ENCODE results near the gene LRRC18.

The LRRC18 gene

DNA sequence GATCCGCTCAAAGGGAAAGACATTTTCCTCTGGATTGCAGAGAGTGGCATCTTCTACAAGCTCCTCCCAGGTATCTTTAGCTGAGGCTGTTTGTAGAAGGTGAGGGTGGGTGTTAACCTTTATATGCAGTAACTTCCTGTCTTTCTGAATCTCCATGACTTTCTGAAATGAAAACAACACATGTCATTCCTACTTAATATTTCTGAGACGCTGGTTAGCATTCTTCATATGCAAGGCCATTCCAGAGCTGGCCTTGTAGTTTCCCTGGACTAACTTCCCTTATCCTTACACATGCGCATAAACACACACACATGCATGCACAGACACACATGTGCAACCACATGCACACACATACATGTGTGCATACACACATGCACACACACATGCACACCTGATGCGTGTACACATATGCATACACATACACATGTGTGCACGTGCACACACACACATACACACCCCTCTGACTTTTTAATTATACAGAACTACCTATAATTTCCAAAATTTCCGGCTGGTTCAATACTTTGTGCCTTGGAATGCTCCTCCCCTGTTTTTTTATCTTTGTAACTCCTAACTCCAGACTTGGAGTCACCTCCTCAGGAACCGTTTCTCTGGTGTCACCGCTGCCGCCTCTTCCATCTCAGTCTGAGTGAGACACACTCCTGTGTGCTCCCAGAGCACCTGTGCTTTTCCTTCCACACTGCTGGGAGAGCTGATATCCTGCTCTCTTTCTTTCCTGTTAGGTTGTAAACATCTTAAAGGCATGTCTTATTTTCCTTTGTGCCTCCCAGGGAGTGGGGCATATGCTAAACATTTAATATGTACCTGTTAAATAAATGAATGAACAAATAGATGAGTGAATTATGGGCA is 55.2 kb downstream of the LRRC18 start:
- in situ Hi-C loops (cut with HindIII; ENCODE audit: low sequenced_read_pairs), result no loop called here

DNA sequence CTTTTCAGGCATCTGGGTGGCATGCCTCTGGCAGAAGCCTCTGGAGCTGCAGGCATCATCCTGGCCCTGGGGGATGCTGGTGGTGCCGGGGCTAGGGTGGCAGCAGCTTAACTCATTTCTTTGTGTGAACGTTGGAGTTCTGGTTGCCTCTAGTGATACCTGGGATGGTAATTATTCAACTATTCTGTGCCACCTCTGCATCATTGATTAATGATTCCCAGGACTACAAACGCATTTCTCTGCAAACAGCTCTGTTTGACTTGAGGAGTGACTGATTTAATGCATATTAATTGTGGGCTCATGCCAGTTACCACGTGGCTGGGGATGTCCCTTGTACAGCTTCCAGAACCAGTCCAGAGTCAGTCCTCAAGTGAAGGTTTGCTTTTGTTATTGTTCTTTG is 55.9 kb downstream of the LRRC18 start:
- in situ Hi-C loops (cut with HindIII; ENCODE audit: low sequenced_read_pairs), result no loop called here

DNA sequence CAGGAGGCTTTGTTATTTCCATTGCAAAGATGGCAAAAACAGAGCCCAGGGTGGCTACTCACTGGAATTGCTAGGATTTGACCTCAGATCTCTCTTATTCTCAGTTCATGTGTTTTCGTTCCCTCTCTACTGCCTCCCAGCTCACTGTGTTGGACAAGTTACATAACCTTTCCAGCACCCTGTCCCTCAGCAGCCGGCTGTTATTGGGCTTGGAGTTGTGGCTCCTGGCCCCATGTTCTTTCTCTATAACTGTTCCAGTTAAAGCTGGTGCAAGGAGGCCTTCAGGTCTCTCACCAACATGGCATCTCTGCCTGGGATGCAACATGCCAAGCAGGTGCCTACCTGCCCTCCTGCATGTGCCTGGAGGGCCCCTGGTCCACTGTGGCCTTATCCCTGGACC is 56.8 kb downstream of the LRRC18 start:
- in situ Hi-C loops (cut with HindIII; ENCODE audit: low sequenced_read_pairs), result no loop called here

DNA sequence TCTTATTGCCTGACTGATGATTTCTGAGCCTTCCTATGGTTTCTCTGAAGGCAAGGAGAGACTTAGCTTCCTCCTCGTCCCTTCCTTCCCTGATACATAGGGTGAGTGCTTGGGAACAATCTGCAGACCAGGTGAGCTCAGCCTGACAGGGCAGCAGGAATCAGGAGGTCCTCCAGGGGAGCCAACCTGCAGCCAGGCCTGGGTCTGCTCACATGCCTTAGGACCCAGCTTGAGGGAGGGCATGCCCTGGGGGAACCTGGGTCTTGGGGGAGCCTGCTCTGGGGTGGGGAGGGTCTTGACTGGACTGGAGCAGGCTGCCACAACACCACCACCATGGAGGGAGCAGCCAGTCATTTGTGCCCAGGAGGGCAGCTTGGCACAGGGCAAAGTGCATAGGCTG is 57.7 kb downstream of the LRRC18 start:
- in situ Hi-C loops (cut with HindIII; ENCODE audit: low sequenced_read_pairs), result no loop called here

DNA sequence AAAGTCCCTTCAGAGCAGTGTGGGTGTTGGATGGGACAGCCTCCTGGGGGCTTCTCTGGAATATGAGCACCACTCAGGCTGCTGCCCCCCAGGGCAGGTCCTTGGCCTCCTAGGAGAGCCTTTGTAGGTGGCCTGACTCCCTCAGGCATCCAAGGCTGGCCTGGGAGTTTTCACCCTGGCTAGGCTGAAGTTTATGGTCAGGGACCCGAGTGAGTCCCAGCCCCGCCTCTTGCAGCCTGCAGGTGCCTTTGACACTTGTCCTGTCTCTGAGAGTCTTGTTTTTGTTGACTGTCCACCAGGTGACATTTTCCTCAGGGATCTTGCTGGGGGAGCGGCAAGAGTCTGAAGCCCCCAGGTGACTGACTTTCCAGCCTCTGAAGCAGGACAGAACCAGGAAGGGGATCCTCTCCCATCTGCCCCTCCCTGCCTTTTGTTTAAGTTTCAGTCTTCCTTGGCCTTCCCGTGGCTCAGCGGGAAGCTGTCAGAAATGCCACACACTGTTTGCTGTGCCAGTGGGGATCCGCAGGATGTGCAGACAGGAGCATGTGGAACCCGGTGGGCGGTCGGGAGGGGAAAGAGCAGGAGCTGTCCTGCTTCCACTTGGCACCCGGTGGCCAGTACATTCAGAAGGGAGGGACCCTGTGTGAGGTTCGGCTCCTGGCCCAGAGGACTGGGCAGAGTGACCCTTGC is 59.5 kb downstream of the LRRC18 start:
- in situ Hi-C loops (cut with HindIII; ENCODE audit: low sequenced_read_pairs), result no loop called here

GRCh38 chr10:48879451-48879850 is 60.2 kb downstream of the LRRC18 start:
- in situ Hi-C loops (cut with HindIII; ENCODE audit: low sequenced_read_pairs), result no loop called here

- in situ Hi-C loops (cut with HindIII; ENCODE audit: low sequenced_read_pairs), result no loop called here
These were observed 61.5 kb downstream of the LRRC18 start for GRCh38 chr10:48878091-48878490.

- in situ Hi-C loops (cut with HindIII; ENCODE audit: low sequenced_read_pairs), result no loop called here
These were observed 67.4 kb downstream of the LRRC18 start for GRCh38 chr10:48872234-48872633.
